Uterus (tissue), 4 donors: Measurements from ENCODE around the gene GSX2. TPM values are rescaled to one million over a fixed set of nuclear protein-coding genes. Genes with fewer than 3 reads are reported as not detected.
A peak's percentile ranks its signal among the peaks of the same experiment; 100 is the strongest.

Experiments
- DNase-seq, 2 donors: peaks; one replicate each; pipeline ENCODE4 v3.0.0-alpha.2; 2019 to 2020
- H3K27ac ChIP-seq, 2 donors: fragments of 200-600 bp; sonication (generic); 1 replicate in 1 of 2; 2 replicates in 1 of 2; pipeline ENCODE4 v1.5.1; 2016 to 2018
- H3K27me3 ChIP-seq, 2 donors: fragments of 200-600 bp; sonication (generic); one replicate each; pipeline ENCODE4 v1.5.1; 2018 to 2019; ENCODE audit warnings: control low read depth in 1 of 2
- H3K36me3 ChIP-seq, 2 donors: fragments of 200-600 bp; sonication (generic); one replicate each; pipeline ENCODE4 v1.5.1; 2019; ENCODE audit warnings: control low read depth in 1 of 2
- H3K4me1 ChIP-seq, 2 donors: fragments of 200-600 bp; sonication (generic); one replicate each; pipeline ENCODE4 v1.5.1; 2018 to 2019; ENCODE audit warnings: control low read depth in 1 of 2
- H3K4me3 ChIP-seq, 2 donors: fragments of 200-600 bp; sonication (generic); 1 replicate in 1 of 2; 2 replicates in 1 of 2; pipeline ENCODE4 v1.5.1; 2018 to 2019; ENCODE audit warnings: mild to moderate bottlenecking in 1 of 2
- H3K9me3 ChIP-seq, 2 donors: fragments of 200-600 bp; sonication (generic); one replicate each; pipeline ENCODE4 v1.5.1; 2019; ENCODE audit warnings: control low read depth in 1 of 2
- CTCF ChIP-seq, 4 experiments: fragments of 200-600 bp in 2 of 4; fragments of 450-650 bp in 2 of 4; sonication (generic) in 2 of 4; IDR thresholded peaks; one replicate each; pipeline ENCODE4 v1.5.1; 2016 to 2019; ENCODE audit warnings: antibody characterized with exemption in 4 of 4, mild to moderate bottlenecking in 2 of 4, moderate library complexity in 1 of 4
- POLR2A ChIP-seq, 2 donors: fragments of 450-650 bp; IDR thresholded peaks; one replicate each; pipeline ENCODE4 v1.6.1; 2016; ENCODE audit warnings: antibody characterized with exemption in 2 of 2, mild to moderate bottlenecking in 1 of 2, moderate library complexity in 1 of 2
- intact Hi-C: fragments of 100-400 bp; cut with DNase I; formaldehyde crosslinking; loops from one replicate; pipeline ENCODE4 v1.15.1; 2023; ENCODE audit warnings: low total_unique reads
- total RNA-seq, 4 donors: library from RNA; depleted of rRNA in 3 of 4; stranded (reverse); fragments of >200 nt in 3 of 4; gene quantifications; one replicate each; pipeline versions ENCODE4 v1.1.0 to v1.2.4, GENCODE V29; 2014 to 2023
- donor health status: DM: yes; HTN: yes; CAD: no.

The GSX2 gene
- total RNA-seq, 4 donors from 2014 or later, result not detected

- Histone ChIP-seq H3K27ac (no peak overlapping the region), H3K4me3 (no peak overlapping the region), H3K36me3 (no peaks in the 10 kb centered on the region), H3K4me1 (peaks cover 0 to 23% of the 10 kb centered on the region in 2 donors), H3K27me3 (peaks cover 5 to 79% of the 10 kb centered on the region in 2 donors), H3K9me3 (no peaks in the 10 kb centered on the region)
- intact Hi-C loops, result no loop called here
- TF ChIP-seq CTCF (IDR thresholded peaks at IDR 0.05) (no peak), POLR2A (IDR thresholded peaks at IDR 0.05) (no peak)
- no peak for DNase-seq
Measured at GRCh38 chr4:54096295-54096962, 3.5 kb upstream of the GSX2 start.

GRCh38 chr4:54097152-54097551 lies 2.8 kb upstream of the GSX2 start:
- Histone ChIP-seq H3K36me3 (no peaks in the 10 kb centered on the region), H3K4me1 (peaks cover 0 to 21% of the 10 kb centered on the region in 2 donors), H3K27me3 (peaks cover 5 to 86% of the 10 kb centered on the region in 2 donors), H3K27ac (no peak overlapping the region), H3K4me3 (no peak overlapping the region), H3K9me3 (no peaks in the 10 kb centered on the region)
- intact Hi-C loops, result no loop called here
- DNase-seq, result no peak
- no peak for TF ChIP-seq CTCF (IDR thresholded peaks at IDR 0.05)
- TF ChIP-seq POLR2A (IDR thresholded peaks at IDR 0.05), result no peak

GRCh38 chr4:54098375-54098774 lies 1.6 kb upstream of the GSX2 start:
- intact Hi-C loops, result no loop called here
- H3K27ac ChIP-seq, result no peak overlapping the region
- no peaks in the 10 kb centered on the region for H3K36me3 ChIP-seq
- no peak for TF ChIP-seq POLR2A (IDR thresholded peaks at IDR 0.05)
- no peak for TF ChIP-seq CTCF (IDR thresholded peaks at IDR 0.05)
- H3K4me3 ChIP-seq, result no peak overlapping the region
- peaks cover 5 to 81% of the 10 kb centered on the region in 2 donors for H3K27me3 ChIP-seq
- no peaks in the 10 kb centered on the region for H3K9me3 ChIP-seq
- peaks cover 0 to 19% of the 10 kb centered on the region in 2 donors for H3K4me1 ChIP-seq
- DNase-seq, result no peak

GRCh38 chr4:54099287-54099747 lies 646 bp upstream of the GSX2 start:
- Histone ChIP-seq H3K4me3 (no peak overlapping the region), H3K27me3 (peaks cover 5 to 71% of the 10 kb centered on the region in 2 donors), H3K36me3 (no peaks in the 10 kb centered on the region), H3K4me1 (peaks cover 0 to 19% of the 10 kb centered on the region in 2 donors), H3K9me3 (no peaks in the 10 kb centered on the region), H3K27ac (no peak overlapping the region)
- intact Hi-C loops, result no loop called here
- DNase-seq, result no peak
- TF ChIP-seq CTCF (IDR thresholded peaks at IDR 0.05) (no peak), POLR2A (IDR thresholded peaks at IDR 0.05) (no peak)

- TF ChIP-seq POLR2A (IDR thresholded peaks at IDR 0.05) (no peak), CTCF (IDR thresholded peaks at IDR 0.05) (no peak)
- peak overlapping the region in 1 of 2 donors; percentile 13 for H3K4me3 ChIP-seq
- H3K4me1 ChIP-seq, result peaks cover 0 to 19% of the 10 kb centered on the region in 2 donors
- H3K27me3 ChIP-seq, result peaks cover 5 to 61% of the 10 kb centered on the region in 2 donors
- no peaks in the 10 kb centered on the region for H3K9me3 ChIP-seq
- H3K27ac ChIP-seq, result no peak overlapping the region
- no peak for DNase-seq
- intact Hi-C loops, result no loop called here
- no peaks in the 10 kb centered on the region for H3K36me3 ChIP-seq
Measured at GRCh38 chr4:54100595-54101189, 729 bp downstream of the GSX2 start.
